Fibroblast of lung (primary cell): ENCODE measurements around the gene BCS1L.

ENCODE experiments used
- CTCF ChIP-seq, 2 donors: IDR thresholded peaks in 1 of 2; conservative IDR thresholded peaks in 1 of 2; 1 replicate in 1 of 2; 2 replicates in 1 of 2; pipeline ENCODE4 v1.5.1; 2011 to 2012; ENCODE audit warnings: low read length in 2 of 2, control low read depth in 1 of 2, inconsistent platforms in 1 of 2, low read depth in 1 of 2, mild to moderate bottlenecking in 1 of 2
- EZH2 ChIP-seq: IDR thresholded peaks from 2 replicates; pipeline ENCODE4 v1.5.1; 2012; ENCODE audit warnings: low read length, control low read depth, mild to moderate bottlenecking; ENCODE audit errors: missing control alignments

- TF ChIP-seq CTCF (conservative IDR thresholded peaks at IDR 0.05 in 1 of 2, IDR thresholded peaks at IDR 0.05 in 1 of 2; ENCODE audit: low read depth in 1 of 2, low read length in 2 of 2), result no peak
- no peak for TF ChIP-seq EZH2
Observed at GRCh38 chr2:218642786-218643185, 16.7 kb upstream of the BCS1L start.
